ENCODE measurements around the gene SCFD2. TPM values are rescaled to one million over a fixed set of nuclear protein-coding genes. Genes with fewer than 3 reads are reported as not detected.

Gene SCFD2
- total and polyA plus RNA-seq, 2 of the 8 experiments (the other 6 are each of a cell fraction or from before 2014, with no cell fraction given), result 6.2 to 10.2 TPM

- TF ChIP-seq HDAC2 (IDR thresholded peaks at IDR 0.05; ENCODE audit: borderline replicate concordance in 1 of 2, low read depth in 2 of 2, low read length in 2 of 2) (no peak), CREB1 (IDR thresholded peaks at IDR 0.05) (no peak)
These were observed 409.2 kb downstream of the SCFD2 start (continued) for GRCh38 chr4:52956691-52957090.

Measured in H1 (cell line).